ENCODE measurements around the gene COG1. TPM values are rescaled to one million over a fixed set of nuclear protein-coding genes. Genes with fewer than 3 reads are reported as not detected.

Gene COG1
- total RNA-seq, 1 donor from 2014 or later, result 45.6 TPM

DNA sequence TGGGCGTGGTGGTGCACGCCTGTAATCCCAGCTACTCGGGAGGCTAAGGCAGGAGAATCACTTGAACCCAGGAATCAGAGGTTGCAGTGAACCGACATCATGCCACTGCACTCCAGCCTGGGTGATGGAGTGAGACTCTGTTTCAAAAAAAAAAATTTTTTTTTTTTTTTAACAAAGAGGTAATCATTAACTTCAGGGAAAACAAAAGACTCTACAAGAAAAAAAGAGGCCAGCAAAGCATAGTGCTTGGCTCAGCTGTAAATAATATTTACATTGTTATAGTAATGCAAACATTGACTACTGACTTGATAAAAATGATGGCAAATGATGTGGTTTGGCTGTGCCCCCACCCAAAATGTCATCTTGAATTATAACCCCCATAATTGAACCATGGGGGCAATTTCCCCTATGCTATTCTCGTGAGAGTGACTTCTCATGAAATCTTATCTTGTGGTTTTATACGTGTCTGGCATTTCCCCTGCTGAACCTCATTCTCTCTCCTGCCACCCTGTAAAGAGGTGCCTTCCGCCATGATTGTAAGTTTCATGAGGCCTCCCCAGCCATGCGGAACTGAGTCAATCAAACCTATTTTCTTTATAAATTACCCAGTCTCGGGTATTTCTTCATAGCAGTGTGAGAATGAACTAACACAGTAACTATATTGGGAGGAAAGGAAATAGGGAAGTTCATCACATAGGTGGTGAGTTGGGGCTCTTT, 40.8 kb upstream of the COG1 start:
- Mint-ChIP-seq H3K27me3 (ENCODE audit: unreplicated experiment) (no peaks in the 10 kb centered on the region), H3K4me3 (ENCODE audit: unreplicated experiment) (no peak overlapping the region), H3K36me3 (ENCODE audit: unreplicated experiment) (no peaks in the 10 kb centered on the region), H3K27ac (ENCODE audit: unreplicated experiment) (peak overlapping the region; percentile 17), H3K4me1 (ENCODE audit: unreplicated experiment) (peaks cover 23% of the 10 kb centered on the region), H3K9me3 (ENCODE audit: unreplicated experiment) (peaks cover 10% of the 10 kb centered on the region)
- no peak for TF ChIP-seq CTCF (IDR thresholded peaks at IDR 0.05)
- DNase-seq (ENCODE audit: extremely low spot score, unreplicated experiment), result no peak

DNA sequence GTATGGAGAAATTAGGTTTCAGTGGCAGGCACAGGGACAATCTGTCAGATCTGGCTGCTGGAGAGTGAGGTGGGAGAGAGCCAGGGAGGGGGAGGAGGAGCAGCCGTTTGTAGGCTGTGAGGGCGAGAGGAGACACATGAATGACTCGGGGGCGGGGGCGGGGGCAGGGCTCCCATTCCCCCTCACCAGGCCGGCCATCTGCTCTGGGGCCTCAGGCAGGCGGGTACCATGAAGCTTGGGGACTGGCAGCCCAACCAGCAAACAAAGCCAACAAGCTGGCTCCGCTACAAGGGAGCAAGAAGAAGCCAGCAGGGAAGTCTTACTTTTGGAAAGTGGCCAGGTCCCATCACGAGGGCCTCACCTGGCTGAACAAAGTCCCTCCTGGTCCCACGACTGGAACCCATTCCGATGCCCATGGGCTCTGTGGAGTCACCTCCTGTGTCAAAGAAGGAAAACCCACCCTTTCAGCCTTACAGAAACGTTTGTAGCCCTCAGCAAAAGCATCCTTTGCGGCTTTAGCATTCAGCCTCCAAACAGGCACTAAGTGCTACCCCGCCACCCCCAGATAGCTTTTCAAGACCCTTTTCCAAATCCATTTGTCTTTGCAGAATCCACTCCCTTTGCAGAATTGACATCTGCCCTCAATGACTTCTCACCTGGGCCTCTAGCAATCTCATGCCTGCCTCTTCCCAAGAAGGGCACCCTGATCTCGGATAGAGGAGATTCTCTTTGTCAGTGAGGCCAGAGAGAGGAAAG, 37.3 kb upstream of the COG1 start:
- Mint-ChIP-seq H3K27ac (ENCODE audit: unreplicated experiment) (no peak overlapping the region), H3K4me1 (ENCODE audit: unreplicated experiment) (peaks cover 29% of the 10 kb centered on the region)

DNA sequence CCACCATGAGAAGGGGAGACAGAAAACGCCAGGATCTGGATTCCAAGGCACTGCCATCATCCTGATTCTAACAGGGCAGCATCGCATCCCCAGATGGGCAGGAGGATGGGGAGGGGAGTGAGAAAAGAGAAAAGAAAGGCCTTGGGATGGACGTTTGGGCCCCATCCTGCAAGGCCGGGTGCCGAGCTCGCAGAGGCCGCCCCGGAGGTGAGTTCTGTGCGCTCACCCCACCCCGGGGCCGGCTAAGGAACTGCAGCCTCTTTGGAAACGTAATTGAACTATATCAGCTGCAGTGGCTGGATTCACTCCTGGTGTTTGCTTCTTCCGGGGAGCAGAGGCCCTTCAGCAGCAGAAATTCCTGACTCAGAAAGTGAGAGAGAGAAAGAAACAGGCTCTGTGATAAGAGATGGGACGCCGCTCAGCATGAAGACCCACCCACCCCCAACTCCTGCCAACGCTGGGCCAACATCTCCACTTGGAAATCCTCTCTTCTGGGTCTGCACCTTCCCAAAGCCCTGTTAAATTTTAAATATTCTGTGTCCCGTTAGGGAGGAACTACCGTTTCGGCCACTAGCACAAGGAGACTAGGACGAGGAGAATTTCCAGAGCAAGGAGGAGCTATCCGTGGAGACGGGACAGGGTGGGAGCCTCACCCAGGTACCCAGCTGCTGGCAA, 36.6 kb upstream of the COG1 start:
- Mint-ChIP-seq H3K4me3 (ENCODE audit: unreplicated experiment) (no peak overlapping the region), H3K9me3 (ENCODE audit: unreplicated experiment) (no peaks in the 10 kb centered on the region), H3K36me3 (ENCODE audit: unreplicated experiment) (no peaks in the 10 kb centered on the region), H3K27ac (ENCODE audit: unreplicated experiment) (no peak overlapping the region), H3K27me3 (ENCODE audit: unreplicated experiment) (peaks cover 6% of the 10 kb centered on the region), H3K4me1 (ENCODE audit: unreplicated experiment) (peaks cover 34% of the 10 kb centered on the region)
- TF ChIP-seq CTCF (IDR thresholded peaks at IDR 0.05), result peak; percentile 90
- peak; percentile 86 for DNase-seq (ENCODE audit: extremely low spot score, unreplicated experiment)

More for the DNA sequence above, 37.3 kb upstream of the COG1 start:
- Mint-ChIP-seq H3K4me3 (ENCODE audit: unreplicated experiment) (no peak overlapping the region), H3K36me3 (ENCODE audit: unreplicated experiment) (no peaks in the 10 kb centered on the region), H3K9me3 (ENCODE audit: unreplicated experiment) (no peaks in the 10 kb centered on the region), H3K27me3 (ENCODE audit: unreplicated experiment) (no peaks in the 10 kb centered on the region)
- DNase-seq (ENCODE audit: extremely low spot score, unreplicated experiment), result no peak
- no peak for TF ChIP-seq CTCF (IDR thresholded peaks at IDR 0.05)

DNA sequence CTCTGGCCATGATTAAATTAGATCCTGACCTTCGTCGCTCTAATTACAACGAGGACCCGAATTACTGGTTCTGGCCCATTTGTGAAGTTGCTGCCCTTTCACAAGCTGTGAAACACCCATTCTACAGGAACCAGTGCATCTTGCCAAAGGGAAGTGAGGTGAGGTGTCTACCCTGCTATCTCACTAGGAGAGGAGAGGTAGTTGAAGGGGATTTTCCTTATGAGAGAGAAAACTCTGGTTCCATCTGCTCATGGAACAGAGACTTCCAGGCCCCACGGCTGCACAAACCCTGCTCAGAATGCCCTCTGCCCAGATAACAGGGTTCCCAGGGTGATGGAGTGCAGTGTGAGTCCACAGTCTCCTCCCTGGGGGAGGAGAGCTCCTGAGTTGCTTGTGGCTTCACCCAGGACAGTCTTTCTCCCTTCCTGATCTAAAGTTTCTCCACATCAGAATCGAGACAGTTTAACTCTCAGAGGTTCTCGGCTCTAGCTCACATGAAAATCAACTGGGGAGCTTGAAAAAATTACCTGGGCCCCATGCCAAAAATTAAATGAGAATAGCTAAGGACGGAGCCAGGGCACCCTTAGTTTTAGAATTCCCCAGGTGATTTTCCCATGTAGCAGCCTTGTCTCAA, 35.9 kb upstream of the COG1 start:
- Mint-ChIP-seq H3K36me3 (ENCODE audit: unreplicated experiment) (no peaks in the 10 kb centered on the region), H3K27ac (ENCODE audit: unreplicated experiment) (no peak overlapping the region), H3K4me3 (ENCODE audit: unreplicated experiment) (no peak overlapping the region), H3K9me3 (ENCODE audit: unreplicated experiment) (no peaks in the 10 kb centered on the region), H3K4me1 (ENCODE audit: unreplicated experiment) (peaks cover 33% of the 10 kb centered on the region), H3K27me3 (ENCODE audit: unreplicated experiment) (peaks cover 8% of the 10 kb centered on the region)
- TF ChIP-seq CTCF (IDR thresholded peaks at IDR 0.05), result no peak
- no peak for DNase-seq (ENCODE audit: extremely low spot score, unreplicated experiment)

Measured in osteocyte (in vitro differentiated cells).